Measurements from ENCODE around the gene LMO4.
A peak's percentile ranks its signal among the peaks of the same experiment; 100 is the strongest.

LMO4 gene

GRCh38 chr1:87327376-87328271 lies 1.1 kb upstream of the LMO4 start:
- no peak for DNase-seq (ENCODE audit: low read depth in 2 of 2)

DNA sequence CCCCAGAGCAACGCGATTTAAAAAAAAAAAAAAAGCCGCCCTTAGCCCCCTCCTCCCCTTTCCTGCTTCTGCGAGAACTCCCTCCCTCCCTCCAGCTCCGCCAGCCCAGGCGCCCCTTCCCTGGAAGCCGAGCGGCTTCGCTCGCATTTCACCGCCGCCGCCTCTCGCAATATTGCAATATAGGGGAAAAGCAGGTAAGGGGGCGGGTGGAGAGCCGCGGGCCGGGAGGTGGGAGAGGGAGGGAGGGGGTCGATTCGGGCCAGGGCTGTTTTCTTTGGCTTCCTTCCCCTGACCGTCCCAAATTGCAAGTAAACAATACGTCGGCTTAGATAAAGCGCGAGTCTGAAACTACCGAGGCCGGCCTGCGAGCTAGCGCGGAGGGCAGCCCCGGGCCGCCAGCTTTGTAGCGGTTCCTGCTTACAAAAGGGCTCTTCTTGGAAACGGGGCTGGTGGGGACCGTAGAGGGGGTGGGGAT lies 408 bp downstream of the LMO4 start:
- DNase-seq (ENCODE audit: low read depth in 2 of 2): peak; percentile 30 to 39

DNA sequence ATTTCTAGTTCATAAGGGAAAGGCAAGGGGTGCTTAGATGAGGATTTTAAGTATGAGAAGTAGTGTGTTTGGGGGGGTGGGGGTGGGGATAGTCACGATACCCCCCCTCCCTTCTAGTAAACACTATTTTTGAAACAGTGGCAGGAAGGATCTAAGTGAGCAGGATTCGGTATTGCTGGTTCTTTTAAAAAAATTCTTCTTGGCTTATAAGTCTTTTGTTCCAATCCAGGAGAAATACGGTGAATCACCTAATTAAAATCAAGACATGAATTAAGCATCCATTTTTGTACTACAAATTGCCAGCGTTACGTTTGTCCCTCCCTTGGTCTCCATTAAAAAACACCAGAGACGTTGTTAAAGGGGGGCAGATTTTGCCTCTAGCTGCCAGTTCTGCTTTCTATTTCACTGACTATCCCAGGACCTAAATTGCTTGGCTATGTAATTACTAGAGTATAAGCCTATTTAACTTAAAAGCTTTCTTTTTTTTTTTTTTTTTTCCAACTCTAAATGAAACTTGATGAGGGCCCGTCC lies 911 bp downstream of the LMO4 start:
- DNase-seq (ENCODE audit: low read depth in 2 of 2): no peak

DNA sequence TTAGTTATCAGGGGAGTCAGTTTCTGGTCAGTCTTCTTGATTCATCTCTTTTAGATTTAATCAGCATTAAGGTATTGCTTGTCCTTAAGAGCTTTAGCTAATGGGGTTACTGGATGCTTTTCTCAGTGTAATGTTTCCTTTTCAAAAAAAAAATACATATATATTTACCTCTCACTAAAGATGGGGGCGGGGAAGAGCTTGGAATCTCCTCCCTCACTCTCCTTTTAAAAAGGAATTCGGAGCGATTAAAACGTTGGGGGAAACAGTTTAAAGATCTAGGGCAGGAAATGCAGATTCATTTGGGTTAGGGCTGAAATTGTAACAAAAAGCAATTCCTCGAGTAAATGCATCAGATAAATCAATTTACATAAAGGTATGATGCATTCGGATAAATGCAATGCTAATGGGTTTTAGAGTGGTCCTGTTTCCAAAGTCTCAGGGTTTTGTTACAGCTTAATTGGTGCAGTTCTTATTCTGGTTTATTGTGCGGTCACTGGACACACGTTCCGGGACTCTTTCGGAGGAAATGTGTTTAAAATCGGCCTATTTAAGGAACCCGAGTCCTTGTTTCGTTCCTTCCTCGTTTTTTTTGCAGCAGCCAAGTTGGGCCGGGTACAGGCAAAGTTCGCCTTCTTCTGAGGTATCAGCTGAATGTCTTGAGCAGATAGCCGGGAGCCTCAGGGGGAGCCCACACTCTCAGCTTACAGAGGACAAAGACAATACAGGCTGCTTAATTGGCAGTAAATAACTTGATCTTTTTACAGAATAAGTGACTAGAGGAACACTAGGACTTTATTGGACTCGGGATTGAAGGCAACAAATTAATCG lies 1.6 kb downstream of the LMO4 start:
- DNase-seq (ENCODE audit: low read depth in 2 of 2): peak in 1 of 2 donors; percentile 5

DNA sequence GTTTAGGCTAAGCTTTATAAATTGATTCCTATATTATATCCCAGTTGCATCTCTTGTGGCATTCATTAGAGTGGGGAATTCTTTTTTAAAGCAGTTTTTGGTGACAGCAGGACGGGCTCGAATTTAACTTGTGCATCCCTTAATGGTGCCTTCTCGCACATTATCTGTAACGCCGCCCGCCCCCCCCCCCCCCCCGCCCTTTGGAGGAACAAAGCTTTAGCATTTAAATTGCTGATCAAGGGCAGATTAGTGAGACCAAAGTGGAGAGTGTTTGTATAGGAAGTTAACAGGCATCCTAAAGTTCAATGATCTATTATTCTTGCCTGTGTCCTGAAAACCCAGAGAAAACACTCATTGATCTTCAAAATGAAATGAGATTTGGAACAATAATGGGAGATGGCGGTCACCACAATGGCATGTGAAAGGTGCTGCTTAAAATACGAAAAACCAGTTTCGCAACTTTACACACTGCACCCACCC lies 2.2 kb downstream of the LMO4 start:
- no peak for DNase-seq (ENCODE audit: low read depth in 2 of 2)

- peak; percentile 38 to 40 for DNase-seq (ENCODE audit: low read depth in 2 of 2)
Observed at GRCh38 chr1:87331365-87332241, 2.9 kb downstream of the LMO4 start.

- DNase-seq (ENCODE audit: low read depth in 2 of 2): no peak
Observed at GRCh38 chr1:87333692-87334347, 5.1 kb downstream of the LMO4 start.

DNA sequence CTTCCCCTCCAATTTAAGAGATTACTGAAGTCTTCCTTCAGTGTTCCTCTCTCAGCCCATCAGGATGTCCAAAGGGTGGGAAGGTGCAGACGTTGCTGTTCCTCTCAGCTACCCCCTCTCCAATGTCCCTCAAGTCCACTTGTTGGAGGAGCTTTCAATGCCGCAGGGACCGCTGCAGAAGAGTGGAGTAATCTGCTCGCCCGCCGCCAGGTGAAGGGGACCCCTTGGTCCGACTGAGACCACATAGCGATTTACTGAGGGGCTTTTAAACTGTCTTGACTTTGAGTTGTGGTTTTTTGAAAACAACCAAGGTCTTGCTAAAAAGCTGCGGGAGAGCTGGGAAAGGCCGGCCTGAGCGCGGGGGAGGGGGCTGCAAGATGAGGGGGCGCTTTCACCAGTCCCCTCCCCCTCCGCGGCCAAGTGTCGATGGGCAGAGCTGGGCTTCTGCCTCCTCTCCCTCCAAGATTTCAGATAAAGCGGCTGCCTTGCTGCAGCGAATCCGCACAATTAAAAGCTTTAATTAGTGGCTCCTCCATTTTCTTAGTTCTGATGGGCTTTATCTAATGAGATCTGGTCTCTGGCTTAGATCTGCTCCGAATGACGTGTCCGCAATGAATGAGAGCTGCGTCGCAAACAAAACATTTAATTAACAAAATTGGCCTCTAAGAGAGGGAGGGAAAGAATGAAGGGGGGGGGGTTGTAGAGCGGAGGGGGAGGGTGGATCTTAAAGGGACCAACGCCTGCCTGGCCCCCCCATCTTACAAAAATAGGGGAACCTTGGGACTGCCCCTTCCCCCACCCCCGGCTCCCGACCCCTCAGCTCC lies 5.9 kb downstream of the LMO4 start:
- no peak for DNase-seq (ENCODE audit: low read depth in 2 of 2)

- peak; percentile 47 to 66 for DNase-seq (ENCODE audit: low read depth in 2 of 2)
Observed at GRCh38 chr1:87335175-87335884, 6.7 kb downstream of the LMO4 start.

DNA sequence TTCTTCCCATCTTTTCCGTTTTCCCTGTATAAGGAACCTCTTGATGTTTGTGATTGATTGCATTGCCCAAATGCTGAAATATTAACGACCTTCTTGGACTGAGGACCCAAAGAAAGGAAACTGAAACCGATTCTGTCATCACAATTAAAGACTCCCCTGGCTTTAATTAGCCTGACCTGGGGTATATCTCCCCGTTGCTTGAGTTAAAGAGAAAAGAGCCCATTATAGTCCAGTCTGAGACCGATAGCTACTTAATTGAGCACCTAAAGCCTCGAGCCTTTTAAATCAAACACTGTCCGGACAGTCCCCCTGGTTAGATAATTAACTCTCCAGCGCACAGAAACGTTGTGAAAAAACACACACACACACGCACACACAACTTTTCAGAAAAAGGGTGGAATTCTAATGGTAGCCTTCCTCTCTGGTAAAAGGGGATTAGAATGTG lies 8.0 kb downstream of the LMO4 start:
- DNase-seq (ENCODE audit: low read depth in 2 of 2): no peak

DNA sequence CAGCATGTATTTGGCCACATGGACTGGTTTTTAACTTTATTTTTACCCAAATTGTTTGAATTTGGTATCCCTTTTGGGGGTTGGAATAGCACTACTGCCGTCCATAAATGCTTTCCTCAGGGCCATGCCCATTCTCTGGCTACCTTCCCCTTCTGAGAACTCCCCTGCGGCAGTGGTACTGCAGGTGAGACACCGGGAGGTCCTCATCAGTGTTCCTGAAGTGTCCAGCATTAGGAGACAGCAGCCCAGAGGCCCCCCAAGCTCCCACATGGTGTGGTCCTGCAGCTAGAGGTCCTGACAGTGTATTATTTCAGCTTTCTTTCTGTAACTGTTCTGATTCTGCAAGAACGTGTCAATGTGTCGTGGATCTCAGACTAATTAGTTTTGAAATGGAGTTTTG lies 8.9 kb downstream of the LMO4 start:
- no peak for DNase-seq (ENCODE audit: low read depth in 2 of 2)

- no peak for DNase-seq (ENCODE audit: low read depth in 2 of 2)
Observed at GRCh38 chr1:87338566-87338965, 9.9 kb downstream of the LMO4 start.

DNA sequence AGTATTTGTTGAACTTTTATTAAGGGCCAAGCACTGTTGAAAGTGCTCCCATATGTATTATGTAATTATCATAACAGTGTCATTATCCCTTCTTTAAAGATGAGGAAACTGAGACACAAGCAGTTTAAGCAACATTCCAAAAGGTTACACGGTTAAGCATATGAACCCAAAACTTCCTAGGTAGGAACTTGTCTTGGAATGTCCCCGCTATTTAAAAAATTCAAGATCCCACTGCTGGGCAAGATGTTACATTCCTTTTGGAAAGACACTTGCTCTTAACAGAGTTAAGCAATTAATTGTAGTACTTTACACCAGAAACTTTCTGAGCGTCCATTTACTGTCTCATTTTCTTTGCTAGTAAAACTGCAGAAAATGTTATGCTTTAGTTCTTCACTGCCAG lies 15.6 kb downstream of the LMO4 start:
- no peak for DNase-seq (ENCODE audit: low read depth in 2 of 2)

- DNase-seq (ENCODE audit: low read depth in 2 of 2): no peak
Observed at GRCh38 chr1:87346130-87346814, 17.6 kb downstream of the LMO4 start.

DNA sequence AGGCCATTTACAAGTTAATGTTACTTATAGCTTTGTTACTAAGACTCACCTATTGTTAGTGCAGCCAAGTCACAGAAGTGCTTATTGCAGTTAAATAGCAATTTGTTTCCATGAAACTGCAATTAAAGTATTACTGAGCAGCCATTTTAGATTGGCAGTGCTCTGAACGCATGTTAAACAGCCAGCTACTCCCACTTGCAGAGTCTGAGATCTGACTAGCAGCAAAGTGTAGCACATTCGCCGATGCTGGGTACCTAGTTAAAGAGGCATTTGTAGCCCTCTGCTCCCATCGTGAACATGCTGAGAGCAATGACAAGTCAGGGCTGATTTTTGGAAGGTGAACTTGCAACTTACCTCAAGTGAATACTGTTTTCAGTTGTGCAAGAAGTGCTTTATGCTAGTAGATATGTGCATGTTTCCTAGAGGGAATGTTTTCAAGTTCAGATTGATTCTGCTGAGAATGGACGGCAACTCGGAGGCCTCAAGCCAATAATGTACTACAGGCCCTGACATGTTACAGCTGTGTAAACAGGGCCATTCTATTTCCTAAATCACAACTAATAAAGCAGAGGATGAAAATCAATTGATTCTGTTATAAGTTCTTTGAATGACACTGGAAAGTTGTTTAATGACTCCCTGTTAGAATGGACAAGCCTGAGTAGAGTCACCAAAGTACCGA lies 19.8 kb downstream of the LMO4 start:
- no peak for DNase-seq (ENCODE audit: low read depth in 2 of 2)

GRCh38 chr1:87349036-87349435 lies 20.4 kb downstream of the LMO4 start:
- no peak for DNase-seq (ENCODE audit: low read depth in 2 of 2)

DNA sequence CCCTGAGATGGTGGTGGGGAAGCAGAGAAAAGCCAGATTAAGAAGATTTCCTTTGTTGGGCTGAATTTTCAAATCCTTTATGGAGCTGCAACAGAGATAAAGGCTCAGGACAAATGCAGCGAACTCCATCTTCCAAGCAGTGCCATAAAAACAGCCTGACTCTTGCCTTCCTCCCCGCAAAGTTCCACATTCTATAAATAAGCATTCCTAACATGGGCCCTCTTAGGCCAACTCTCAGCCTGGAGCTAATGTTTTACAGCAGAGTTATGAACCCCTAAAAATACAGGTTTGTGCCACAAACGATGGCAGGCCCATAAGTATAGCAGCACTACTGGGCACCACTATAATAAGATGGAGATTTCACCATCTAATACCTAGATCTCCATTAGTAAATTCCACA lies 27.2 kb downstream of the LMO4 start:
- DNase-seq (ENCODE audit: low read depth in 2 of 2): no peak

GRCh38 chr1:87356591-87356990 lies 27.9 kb downstream of the LMO4 start:
- DNase-seq (ENCODE audit: low read depth in 2 of 2): no peak

Measured in stimulated activated CD8-positive, alpha-beta memory T cell treated with anti-CD3 and anti-CD28 coated beads, Interleukin-2, amount 100 ng/mL, for 48 hours (primary cell).